ENCODE results near the gene PEX26.

DNA sequence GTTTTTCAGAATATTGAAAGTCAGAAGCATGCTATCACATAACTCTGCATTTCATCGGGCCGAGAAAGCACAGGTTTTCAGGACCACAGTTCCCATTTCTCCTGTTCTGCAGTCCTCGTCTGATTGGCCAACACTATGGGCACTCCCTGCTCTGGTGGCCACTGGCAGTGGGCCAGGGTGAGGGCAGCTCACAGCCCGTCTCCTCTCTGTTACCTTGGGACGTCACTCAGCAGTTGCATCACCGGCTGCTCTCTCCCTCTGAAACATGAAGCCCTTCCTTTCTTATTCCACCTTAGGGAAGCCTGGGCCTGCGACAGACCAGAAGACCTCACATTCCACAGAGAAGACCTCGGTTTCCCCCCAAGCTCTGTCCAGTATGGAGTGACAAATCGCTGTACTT is 42.0 kb upstream of the PEX26 start:
- TF ChIP-seq, protein P1, sequence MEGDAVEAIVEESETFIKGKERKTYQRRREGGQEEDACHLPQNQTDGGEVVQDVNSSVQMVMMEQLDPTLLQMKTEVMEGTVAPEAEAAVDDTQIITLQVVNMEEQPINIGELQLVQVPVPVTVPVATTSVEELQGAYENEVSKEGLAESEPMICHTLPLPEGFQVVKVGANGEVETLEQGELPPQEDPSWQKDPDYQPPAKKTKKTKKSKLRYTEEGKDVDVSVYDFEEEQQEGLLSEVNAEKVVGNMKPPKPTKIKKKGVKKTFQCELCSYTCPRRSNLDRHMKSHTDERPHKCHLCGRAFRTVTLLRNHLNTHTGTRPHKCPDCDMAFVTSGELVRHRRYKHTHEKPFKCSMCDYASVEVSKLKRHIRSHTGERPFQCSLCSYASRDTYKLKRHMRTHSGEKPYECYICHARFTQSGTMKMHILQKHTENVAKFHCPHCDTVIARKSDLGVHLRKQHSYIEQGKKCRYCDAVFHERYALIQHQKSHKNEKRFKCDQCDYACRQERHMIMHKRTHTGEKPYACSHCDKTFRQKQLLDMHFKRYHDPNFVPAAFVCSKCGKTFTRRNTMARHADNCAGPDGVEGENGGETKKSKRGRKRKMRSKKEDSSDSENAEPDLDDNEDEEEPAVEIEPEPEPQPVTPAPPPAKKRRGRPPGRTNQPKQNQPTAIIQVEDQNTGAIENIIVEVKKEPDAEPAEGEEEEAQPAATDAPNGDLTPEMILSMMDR (IDR thresholded peaks at IDR 0.05; ENCODE audit: borderline replicate concordance, extremely low read depth, low read length, poor library complexity, severe bottlenecking): no peak
- TF ChIP-seq EZH2 (IDR thresholded peaks at IDR 0.05; ENCODE audit: borderline replicate concordance, low read depth, low read length, severe bottlenecking): no peak

Measured in DND-41 (cell line).